Germinal center (tissue), 1 donor: Measurements from ENCODE around the gene NUP205.
"Not testable (repeated sequence)": the region's sequence is repeated elsewhere in the genome, so short reads cannot be mapped to it uniquely, and the experiment has no call there.

Experiments used
- DNase-seq: peaks from one replicate; pipeline ENCODE4 v3.0.0; 2012; ENCODE audit warnings: mixed read lengths, low spot score

The NUP205 gene

DNA sequence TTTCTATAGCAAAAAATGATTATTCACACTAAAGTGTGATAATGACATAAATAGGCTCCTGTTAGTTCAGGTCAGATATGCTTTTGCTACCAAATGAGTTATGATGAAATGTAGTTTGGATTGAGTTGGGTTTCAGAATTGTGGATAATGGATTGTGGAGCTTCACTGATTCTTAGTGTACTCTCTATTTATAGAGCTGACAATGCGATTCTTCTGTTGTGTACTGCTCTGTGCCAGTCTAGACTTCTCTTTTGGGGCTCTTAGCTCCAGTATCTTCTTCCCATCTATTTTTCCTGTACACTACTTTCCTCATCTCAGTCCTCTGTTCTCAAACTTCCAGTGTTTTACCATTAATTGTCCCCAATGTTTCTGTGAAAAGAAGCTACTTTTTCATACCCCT, 112.1 kb downstream of the NUP205 start:
- DNase-seq = no peak

DNA sequence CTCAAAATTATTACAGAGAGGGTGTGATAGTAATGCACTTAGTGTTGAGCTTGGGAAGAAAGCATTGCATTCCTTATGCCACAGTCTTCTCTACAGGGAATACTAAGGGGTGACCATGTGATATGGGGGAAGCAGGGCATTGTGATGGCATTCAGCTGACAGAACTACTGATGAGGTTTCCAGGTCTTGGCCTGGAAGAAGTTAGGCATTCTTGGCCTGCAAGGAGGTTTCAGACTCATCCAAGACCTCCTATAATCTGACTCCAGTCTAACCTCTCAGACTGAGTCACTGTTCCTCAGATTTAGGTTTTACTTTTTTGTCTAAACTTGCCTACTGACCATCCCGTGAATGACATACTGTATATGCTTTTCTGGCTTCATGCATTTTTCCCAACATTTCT, 112.5 kb downstream of the NUP205 start:
- DNase-seq = no peak

DNA sequence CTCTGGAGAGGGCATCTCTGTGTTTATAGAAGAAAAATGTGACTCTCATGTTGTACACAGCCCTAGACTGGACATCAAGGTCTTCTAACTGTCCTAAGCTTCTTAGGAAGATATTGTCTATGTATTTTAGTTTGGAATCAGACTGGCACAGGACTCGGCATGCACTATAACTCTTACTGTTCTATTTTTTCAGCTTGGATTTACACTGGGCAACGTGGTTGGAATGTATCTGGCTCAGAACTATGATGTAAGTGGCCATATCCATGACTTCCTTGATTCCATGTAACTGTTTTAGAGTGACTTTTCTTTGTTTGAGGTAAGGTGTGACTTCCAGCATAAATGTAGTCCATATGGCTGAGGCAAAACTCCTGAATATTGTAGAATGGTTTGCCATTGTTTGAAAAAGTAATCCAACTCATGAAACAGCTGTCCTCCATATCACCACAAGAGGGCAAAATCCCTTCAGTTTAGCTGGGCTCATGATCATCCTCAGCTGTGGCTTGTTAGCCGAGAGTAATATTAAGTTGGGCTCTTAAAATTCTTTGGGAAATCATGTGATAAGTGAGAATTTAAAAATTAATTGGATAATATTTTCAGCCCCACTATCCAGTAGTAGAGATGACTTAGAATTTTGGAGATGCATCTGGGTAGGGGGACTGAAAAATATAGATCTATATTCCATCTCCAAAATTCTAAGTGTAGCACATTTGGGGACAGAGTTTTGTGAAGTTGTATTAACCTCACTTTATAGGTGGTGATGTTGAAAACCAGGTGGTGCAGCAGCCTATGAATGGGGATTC, 115.0 kb downstream of the NUP205 start:
- peak; percentile 48 for DNase-seq

DNA sequence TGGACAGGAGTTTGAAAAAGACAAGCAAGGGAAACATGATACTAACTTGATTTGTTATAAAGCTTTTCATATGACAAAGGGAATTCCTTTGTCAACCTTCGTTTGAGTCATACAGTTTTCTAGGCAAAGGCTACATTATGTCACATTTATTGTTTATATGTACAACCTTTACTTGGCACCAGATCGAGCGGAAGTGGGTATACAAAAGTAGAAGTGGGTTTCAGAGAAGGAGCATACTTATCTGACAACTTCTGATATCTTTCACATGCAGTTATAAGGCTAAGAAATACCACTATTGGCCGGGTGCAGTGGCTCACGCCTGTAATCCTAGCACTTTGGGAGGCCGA, 115.6 kb downstream of the NUP205 start:
- no peak for DNase-seq

DNA sequence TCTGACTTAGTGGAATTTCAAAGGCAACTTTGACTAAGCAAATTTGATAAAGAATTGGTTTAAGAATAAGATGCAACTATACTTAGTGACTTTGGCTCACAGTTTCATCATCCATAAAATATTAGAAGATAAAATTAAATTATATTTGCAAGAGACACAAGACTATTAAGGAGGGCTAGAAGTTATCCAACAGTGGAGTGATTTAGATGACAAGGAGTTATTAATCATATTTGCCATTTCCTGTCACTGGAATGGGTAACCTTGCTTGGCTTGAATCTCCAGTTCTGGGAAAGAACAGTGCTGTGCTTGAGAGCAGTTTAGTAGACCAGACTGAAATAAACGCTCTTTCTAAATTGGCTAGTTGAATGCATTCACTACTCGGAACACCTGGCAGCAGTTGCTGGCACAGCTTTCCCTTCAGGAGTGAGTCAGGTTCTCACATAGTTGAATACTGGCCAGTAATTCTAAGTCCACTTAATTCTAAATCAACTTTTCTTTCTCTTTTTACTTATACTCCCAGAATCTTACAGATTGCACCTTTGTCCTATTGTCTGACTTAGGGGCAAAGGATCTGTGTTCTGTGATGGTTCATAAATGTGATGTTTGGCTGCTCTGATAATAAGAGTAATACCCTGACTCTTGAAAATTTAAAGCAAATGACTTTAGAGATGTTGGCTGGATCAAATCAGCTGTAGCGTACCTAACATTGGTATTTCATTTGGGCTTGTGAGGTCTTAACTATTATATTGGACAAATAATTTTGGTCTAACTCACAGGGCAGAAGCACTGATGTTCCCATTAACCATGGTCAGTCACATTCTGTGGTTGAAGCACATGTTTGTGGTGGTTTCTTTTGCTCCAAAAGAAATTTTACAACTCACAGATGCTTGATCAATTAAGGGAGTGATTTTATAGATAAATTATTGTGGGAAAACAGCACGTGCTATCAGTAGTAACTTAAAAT, 121.2 kb downstream of the NUP205 start:
- no peak for DNase-seq

DNA sequence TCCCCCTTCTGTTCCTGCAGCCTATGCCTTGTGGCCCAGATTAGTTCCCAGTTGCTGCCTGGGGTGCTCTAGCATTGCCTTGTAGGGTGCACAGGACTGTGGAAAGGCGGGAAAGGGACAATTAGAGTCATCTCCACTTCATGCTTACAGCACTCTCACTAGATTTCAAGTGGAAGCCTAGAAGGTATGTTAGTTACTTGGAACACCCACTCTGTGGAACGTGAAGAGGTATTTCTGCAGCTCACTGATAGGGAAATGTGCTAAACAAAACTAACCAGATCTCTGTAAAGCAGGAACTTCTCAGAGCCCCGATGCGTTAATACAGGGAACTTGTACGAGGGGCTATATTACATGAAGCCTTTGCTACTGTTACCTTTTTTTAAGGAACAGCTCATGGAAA, 124.0 kb downstream of the NUP205 start:
- no peak for DNase-seq

DNA sequence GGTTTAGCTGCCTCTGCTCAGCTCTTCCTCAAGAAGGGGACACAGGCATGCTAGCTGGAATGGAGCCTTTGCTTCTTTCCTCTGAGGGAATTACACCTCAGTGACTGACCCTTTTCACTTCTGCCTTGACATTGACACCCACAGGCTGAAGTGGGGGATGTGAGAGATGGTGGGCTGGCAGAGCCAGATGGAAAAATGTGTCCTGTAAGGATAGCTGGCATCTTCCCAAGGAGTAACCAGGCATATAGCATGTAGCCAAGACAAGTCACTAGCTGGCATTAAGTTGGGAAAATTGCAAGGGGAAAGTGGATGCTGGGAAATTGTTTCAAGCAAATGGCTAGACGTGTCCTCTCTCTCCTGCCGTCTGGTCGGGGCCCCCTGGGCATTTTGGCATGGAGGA, 124.5 kb downstream of the NUP205 start:
- no peak for DNase-seq

DNA sequence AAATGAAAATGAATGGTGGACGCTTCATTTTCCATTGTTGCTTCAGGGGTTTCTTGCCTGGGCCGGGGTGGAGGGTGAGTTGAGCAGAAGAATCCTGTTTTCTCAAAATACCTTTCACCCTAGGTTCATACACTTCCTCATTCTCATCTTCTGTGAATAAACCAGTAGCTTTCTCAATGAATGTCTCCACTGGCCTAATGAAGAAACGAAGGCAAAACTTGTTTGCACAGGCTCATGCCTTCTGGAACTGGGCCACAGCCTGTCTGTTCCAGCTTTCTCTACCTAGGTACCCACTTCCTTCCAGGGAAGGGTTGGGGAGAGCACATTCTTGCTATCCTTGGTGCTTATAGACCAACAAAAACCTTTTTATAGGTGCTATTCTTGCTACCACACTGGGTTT, 125.9 kb downstream of the NUP205 start:
- DNase-seq = no peak

DNA sequence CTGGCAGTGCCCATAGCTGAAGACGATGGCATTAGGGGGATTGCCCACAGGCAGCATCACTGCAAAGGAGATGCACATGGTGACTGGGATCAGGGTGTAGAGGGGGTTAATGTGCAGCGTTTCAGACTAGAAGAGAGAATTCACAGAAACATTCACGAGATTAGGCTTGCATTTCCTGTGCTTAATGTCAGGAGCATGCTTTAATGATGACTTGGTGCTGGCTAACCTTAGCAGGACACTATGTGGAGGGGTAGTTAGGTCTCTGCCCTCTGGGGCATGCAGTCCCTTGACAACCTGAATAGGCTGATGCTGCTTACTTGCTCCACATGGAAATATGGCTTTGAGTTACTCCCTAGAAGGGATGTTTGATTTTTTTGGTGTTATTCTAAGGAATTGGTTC, 126.4 kb downstream of the NUP205 start:
- no peak for DNase-seq

DNA sequence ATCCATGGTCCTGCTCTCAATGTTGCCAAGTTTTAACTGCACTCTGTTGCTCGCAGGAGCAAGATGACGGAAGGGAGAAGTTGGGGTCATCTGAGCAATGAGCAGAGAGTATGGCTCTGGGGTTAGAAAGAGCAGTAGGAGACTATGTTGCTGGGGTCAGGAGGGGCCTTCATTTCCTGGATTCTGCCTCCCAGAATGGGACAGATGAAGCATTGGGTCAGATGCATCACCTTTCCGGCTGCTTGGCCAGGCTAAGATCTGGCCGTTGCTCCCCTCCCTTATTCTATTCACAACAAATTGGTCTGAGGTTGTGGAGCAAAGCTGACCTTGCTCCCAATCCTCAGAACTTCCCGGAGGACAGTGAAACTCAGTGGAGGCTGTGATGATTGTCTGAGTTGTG, 127.0 kb downstream of the NUP205 start:
- no peak for DNase-seq

DNA sequence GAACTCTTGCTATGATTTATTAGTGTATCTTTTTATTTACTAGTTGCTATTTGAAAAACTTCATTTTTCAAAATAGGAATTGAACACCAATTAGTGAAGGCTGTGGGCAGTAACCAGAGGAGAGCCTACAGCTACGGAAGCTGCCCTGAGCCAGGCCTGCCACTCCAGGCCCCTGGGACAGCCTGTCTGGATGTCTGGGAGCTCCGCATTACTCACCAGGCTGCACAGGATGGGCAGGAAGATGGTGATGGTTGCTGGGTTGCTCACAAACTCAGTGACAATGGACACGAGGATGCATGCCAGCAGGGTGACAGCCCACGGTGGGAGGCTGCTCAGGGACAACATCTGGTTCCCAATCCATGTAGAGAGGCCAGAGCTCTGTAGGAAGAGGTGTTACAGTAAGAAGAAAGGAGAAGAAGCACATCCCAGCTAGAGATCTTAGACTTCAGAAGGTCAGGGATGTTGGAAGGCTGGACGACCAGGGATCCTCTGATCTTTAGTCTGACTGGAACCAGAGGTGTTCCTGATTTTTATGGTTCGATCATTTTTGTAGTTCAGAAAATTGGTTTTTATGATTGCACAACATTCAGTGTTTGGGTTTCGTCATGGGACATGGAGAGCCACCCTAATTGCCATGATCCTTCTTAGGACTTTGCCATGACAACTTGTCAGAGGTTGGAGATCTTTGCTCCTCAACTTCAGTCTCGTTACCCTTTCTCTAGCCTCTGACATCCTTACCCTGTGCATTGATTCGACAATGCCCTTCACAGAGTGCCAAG, 127.8 kb downstream of the NUP205 start:
- DNase-seq = no peak

DNA sequence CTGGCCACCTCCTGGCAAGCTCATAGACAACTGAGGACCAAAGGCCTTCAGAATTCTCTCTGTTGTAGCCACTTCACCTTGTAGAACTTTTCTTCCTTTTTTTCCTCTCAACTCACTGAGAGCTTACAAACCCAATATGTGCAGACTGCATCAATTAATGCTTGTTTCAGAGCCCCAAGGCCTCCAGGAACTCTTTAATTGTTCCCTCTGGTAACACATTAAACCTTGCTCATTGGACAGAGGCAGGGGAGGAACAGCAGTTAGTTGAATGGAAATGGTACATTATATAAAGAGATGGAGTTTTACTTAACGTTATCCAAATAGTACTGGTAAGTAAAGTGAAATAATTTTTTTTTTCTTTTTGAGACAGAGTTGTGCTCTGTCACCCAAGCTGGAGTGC, 129.7 kb downstream of the NUP205 start:
- no peak for DNase-seq

DNA sequence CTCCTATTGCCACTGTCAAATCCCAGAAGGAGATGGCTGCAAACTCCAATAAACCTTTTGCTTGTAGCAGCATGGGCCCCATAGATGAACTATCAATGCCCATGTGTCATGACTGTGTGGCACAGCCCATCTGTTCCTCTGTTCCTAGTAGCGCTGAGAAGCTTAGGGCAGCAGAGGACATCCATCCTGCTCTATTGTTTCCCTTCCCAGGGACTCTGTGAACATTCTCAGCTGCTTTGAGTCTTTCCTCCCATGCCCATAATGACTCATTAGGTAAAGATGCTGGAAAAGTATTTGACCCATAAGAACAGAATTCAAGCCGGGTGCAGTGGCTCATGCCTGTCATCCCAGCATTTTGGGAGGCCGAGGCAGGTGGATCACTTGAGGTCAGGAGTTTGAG, 132.8 kb downstream of the NUP205 start:
- DNase-seq = no peak

DNA sequence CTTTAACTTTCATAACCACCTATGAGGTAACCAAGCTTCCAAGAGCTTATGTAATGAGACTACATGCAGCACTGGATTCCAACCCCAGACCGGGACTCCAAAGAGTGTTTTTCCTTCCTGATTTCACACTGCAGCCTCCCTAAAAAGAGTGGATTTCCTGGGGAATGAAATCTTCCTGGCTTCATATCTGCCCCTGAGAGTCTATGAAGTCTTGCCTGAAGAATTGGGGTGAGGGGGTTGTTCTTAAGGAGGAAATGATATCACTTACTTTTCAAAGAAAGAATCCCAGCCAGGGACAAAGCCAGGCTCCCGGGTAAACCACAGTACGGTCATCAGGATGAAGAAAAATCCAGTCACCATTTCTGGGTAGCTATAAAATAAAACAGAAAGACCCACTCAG, 134.3 kb downstream of the NUP205 start:
- no peak for DNase-seq

DNA sequence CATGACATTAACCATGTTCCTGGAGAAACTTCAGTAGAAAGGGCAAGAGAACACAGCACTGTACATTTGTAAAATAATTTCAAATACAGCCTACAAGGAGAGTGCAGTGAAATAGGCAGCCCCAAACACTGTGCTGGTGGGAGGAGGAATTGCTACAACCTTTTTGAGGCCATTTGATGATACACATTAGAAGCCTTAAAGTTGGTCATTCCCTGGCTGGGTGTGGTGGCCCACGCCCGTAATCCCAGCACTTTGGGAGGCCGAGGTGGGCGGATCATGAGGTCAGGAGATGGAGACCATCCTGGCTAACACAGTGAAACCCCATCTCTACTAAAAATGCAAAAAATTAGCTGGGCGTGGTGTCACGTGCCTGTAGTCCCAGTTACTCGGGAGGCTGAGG, 134.9 kb downstream of the NUP205 start:
- not testable (repeated sequence) for DNase-seq

DNA sequence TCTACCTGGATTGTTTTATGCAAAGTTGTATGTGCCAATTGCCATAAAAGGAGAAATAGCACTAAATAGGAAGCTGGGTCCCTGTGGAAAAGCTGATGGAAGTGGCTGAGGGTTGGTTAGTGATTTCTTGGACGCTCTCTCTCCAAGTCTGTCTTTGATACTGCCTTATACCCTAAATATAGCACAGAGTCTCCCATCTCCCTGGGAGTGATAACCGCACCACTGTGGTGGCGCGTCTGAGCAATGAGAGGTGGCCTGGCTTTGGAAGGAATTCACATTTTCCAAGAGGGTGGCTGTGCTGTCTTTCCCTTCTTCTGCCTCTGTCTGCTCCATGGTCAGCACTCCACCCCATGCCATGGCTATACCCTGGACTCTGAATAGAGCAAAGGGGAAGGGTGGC, 135.8 kb downstream of the NUP205 start:
- DNase-seq = no peak

DNA sequence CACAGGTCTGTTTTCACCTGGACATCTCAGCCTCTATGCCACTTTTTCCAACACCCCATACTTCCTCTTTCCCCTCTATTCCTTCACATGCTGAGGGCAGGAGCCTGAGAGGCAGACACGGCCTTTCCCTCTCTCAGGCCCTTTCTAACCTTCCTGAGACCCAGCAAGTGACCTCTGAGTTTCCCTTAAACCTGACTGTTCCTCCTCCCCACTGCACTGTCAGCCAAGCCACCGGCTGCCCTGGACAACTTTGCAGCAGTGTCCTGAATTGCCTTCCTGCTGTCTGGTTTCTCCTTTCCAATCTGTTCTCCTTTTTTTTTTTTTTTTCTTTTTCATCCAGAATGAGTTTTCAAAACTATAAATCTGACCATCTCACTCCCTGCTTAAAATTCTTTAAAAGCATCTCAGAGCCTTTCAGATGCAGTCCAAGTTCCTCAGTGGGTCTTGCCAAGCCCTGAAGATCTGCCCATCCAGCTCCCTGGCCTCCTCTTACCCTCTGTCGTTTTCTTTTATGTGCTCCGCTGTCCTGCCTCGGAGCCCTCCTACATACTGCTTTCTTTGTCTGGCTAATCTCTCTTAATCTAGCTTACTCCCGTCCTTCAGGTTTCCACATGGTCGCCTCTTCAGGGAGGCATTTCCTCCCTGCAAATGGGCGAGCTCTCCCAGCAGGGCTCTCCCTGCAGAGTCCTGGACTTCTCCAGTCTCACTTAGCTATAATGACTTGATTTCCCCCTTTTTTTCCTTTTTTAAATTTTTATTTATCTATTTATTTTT, 139.7 kb downstream of the NUP205 start:
- no peak for DNase-seq
